ENCODE measurements around the gene FADS2.
A peak's percentile ranks its signal among the peaks of the same experiment; 100 is the strongest.

FADS2 gene

GRCh38 chr11:61827571-61828378 is at the start of gene FADS2:
Gene FADS2 (plus strand): TSS chr11:61828300. CDS start chr11:61828391, 91 bp downstream.
- peak; percentile 85 for DNase-seq (ENCODE audit: low read depth, low spot score)

- DNase-seq (ENCODE audit: low read depth, low spot score): no peak
Measured at GRCh38 chr11:61778357-61778886, 49.7 kb upstream of the FADS2 start.

- DNase-seq (ENCODE audit: low read depth, low spot score): no peak
Measured at GRCh38 chr11:61778920-61779650, 49.0 kb upstream of the FADS2 start.

GRCh38 chr11:61779666-61780525 is 48.2 kb upstream of the FADS2 start:
- no peak for DNase-seq (ENCODE audit: low read depth, low spot score)

GRCh38 chr11:61780581-61781162 is 47.4 kb upstream of the FADS2 start:
- no peak for DNase-seq (ENCODE audit: low read depth, low spot score)

- no peak for DNase-seq (ENCODE audit: low read depth, low spot score)
Measured at GRCh38 chr11:61781585-61781984, 46.5 kb upstream of the FADS2 start.

- no peak for DNase-seq (ENCODE audit: low read depth, low spot score)
Measured at GRCh38 chr11:61782299-61782698, 45.8 kb upstream of the FADS2 start.

- DNase-seq (ENCODE audit: low read depth, low spot score): no peak
Measured at GRCh38 chr11:61782841-61783240, 45.3 kb upstream of the FADS2 start.

GRCh38 chr11:61783717-61784505 is 44.2 kb upstream of the FADS2 start:
- no peak for DNase-seq (ENCODE audit: low read depth, low spot score)

- no peak for DNase-seq (ENCODE audit: low read depth, low spot score)
Measured at GRCh38 chr11:61784506-61784805, 43.6 kb upstream of the FADS2 start.

- no peak for DNase-seq (ENCODE audit: low read depth, low spot score)
Measured at GRCh38 chr11:61785837-61786402, 42.2 kb upstream of the FADS2 start.

- DNase-seq (ENCODE audit: low read depth, low spot score): no peak
Measured at GRCh38 chr11:61787928-61788491, 40.1 kb upstream of the FADS2 start.

- peak; percentile 71 for DNase-seq (ENCODE audit: low read depth, low spot score)
Measured at GRCh38 chr11:61791737-61792309, 36.3 kb upstream of the FADS2 start.

GRCh38 chr11:61792310-61793082 is 35.6 kb upstream of the FADS2 start, which contains the start of the genes FEN1 and TMEM258:
Gene FEN1 (plus strand): TSS chr11:61792911. CDS start chr11:61795362, 2,451 bp downstream.
Gene TMEM258 (minus strand): TSS chr11:61792599. CDS start chr11:61792558, 41 bp downstream.
- DNase-seq (ENCODE audit: low read depth, low spot score): peak; percentile 90

- no peak for DNase-seq (ENCODE audit: low read depth, low spot score)
Measured at GRCh38 chr11:61793083-61793828, 34.8 kb upstream of the FADS2 start.

GRCh38 chr11:61793829-61794204 is 34.3 kb upstream of the FADS2 start:
- no peak for DNase-seq (ENCODE audit: low read depth, low spot score)

GRCh38 chr11:61794579-61794978 is 33.5 kb upstream of the FADS2 start:
- DNase-seq (ENCODE audit: low read depth, low spot score): no peak

- DNase-seq (ENCODE audit: low read depth, low spot score): no peak
Measured at GRCh38 chr11:61795459-61795858, 32.6 kb upstream of the FADS2 start.
